ENCODE data around the gene FCN2. TPM values are rescaled to one million over a fixed set of nuclear protein-coding genes. Genes with fewer than 3 reads are reported as not detected.

The FCN2 gene
- total RNA-seq, 2 donors from 2014 or later: not detected

DNA sequence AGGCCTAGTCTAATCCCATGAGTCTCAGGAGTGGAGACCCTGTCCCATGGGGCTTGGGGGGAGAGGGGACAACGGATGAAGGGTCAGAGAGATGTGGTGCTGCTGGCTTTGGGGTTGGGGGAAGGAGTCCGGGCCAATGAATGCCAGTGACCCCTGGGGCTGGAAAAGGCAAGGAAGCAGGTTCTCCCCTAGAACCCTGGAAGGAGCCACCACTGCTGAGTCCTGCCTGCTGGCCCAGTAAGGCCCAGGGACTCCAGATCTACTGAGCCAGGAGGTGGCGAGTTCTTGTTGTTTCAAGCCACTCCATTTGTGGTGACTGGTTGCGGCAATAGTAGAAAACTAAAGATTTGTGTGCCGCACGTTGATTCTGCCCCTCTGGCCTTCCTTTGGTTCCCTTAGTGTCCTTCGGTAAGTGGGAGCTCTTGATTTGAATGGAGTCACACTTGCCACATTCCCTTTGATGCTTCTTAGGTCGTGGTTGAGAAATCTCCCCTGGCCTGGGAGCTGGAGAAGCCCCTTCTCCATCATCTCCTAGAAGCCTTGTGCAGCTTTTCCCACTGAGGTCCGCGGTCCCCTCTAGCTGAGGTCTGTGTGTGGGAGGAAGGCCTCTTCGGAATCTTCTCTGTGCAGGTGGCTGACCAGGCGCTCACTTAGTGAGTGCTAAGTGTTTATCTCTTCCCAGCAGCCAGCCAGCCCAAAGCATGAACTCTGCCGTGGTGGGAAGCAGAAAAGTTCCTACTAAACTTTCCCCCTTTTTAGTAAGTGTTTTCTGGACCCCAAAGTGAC is 28.1 kb downstream of the FCN2 start:
- Histone ChIP-seq H3K4me1 (no peaks in the 10 kb centered on the region), H3K4me3 (no peak overlapping the region), H3K36me3 (no peaks in the 10 kb centered on the region), H3K27ac (no peak overlapping the region), H3K27me3 (no peaks in the 10 kb centered on the region), H3K9me3 (no peaks in the 10 kb centered on the region)
- no peak for DNase-seq (ENCODE audit: low spot score)
- TF ChIP-seq, protein P1, sequence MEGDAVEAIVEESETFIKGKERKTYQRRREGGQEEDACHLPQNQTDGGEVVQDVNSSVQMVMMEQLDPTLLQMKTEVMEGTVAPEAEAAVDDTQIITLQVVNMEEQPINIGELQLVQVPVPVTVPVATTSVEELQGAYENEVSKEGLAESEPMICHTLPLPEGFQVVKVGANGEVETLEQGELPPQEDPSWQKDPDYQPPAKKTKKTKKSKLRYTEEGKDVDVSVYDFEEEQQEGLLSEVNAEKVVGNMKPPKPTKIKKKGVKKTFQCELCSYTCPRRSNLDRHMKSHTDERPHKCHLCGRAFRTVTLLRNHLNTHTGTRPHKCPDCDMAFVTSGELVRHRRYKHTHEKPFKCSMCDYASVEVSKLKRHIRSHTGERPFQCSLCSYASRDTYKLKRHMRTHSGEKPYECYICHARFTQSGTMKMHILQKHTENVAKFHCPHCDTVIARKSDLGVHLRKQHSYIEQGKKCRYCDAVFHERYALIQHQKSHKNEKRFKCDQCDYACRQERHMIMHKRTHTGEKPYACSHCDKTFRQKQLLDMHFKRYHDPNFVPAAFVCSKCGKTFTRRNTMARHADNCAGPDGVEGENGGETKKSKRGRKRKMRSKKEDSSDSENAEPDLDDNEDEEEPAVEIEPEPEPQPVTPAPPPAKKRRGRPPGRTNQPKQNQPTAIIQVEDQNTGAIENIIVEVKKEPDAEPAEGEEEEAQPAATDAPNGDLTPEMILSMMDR (IDR thresholded peaks at IDR 0.05): no peak

- TF ChIP-seq, protein P1 (IDR thresholded peaks at IDR 0.05): no peak
- no peak for DNase-seq (ENCODE audit: low spot score)
- no peaks in the 10 kb centered on the region for H3K4me1 ChIP-seq
These were observed 29.2 kb downstream of the FCN2 start for GRCh38 chr9:134909511-134910481.

DNA sequence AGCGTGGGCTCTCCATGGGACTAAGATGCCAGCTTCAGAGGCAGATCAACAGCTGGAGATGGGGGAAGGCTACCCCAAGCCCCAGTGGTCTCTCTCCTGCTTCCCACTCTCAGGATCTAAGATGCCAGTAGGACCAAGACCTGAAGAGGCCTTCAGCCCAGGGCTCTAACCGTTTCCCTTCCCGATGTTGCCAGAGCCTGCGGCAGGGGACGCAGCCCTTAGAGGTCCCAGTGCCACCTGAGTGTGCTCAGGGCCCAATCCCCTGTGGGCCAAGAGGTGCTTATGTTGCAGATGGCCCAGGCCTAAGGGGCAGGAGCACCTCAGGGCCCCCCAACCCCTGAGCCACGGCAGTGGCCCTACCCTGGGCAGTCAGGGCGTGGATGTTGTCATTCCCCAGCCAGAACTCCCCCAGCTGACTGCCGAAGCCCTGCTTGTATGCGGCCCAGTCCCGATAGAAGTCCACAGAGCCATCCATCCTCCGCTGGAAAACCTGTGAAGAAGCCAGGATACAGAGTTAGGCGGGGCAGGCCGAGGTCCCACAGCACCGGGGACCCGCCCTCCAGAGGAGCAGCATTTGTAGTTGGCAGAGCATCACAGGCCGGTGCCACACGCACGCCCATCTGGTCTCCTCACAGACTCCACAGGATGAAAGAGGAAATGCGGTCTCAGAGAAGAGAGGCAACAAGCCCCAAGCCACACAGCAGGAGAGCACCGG is 31.7 kb downstream of the FCN2 start:
- Histone ChIP-seq H3K27ac (no peak overlapping the region), H3K4me1 (no peaks in the 10 kb centered on the region), H3K9me3 (no peaks in the 10 kb centered on the region), H3K27me3 (no peaks in the 10 kb centered on the region), H3K36me3 (no peaks in the 10 kb centered on the region), H3K4me3 (no peak overlapping the region)
- DNase-seq (ENCODE audit: low spot score): no peak
- TF ChIP-seq, protein P1 (IDR thresholded peaks at IDR 0.05): no peak

More at GRCh38 chr9:134909511-134910481, 29.2 kb downstream of the FCN2 start:
- Histone ChIP-seq H3K27me3 (no peaks in the 10 kb centered on the region), H3K36me3 (no peaks in the 10 kb centered on the region), H3K9me3 (no peaks in the 10 kb centered on the region), H3K27ac (no peak overlapping the region), H3K4me3 (no peak overlapping the region)

- DNase-seq (ENCODE audit: low spot score): no peak
- no peak overlapping the region for H3K4me3 ChIP-seq
- TF ChIP-seq, protein P1 (IDR thresholded peaks at IDR 0.05): no peak
- H3K4me1 ChIP-seq: no peaks in the 10 kb centered on the region
- no peak overlapping the region for H3K27ac ChIP-seq
- no peaks in the 10 kb centered on the region for H3K9me3 ChIP-seq
- H3K36me3 ChIP-seq: no peaks in the 10 kb centered on the region
- H3K27me3 ChIP-seq: no peaks in the 10 kb centered on the region
These were observed 32.6 kb downstream of the FCN2 start for GRCh38 chr9:134913041-134913712.

Measured in right atrium auricular region (tissue), 2 donors.